T-helper 2 cell treated with Interferon-gamma antibody and Interleukin-4, amounts not matched to agents 5 μg/mL and 100 μg/mL, for 36 hours (primary cell): ENCODE data around the gene ASPA.
"Not testable (repeated sequence)": the region's sequence is repeated elsewhere in the genome, so short reads cannot be mapped to it uniquely, and the experiment has no call there.

ENCODE experiments used
- DNase-seq: peaks from one replicate; pipeline ENCODE4 v3.0.0; 2021; ENCODE audit warnings: low spot score
- H3K27ac Mint-ChIP-seq: one replicate; pipeline ENCODE4 v1.8.0; 2021; ENCODE audit warnings: mild to moderate bottlenecking, mixed read lengths
- H3K27me3 Mint-ChIP-seq: one replicate; pipeline ENCODE4 v1.8.0; 2021; ENCODE audit warnings: low read depth, mixed read lengths
- H3K36me3 Mint-ChIP-seq: one replicate; pipeline ENCODE4 v1.8.0; 2021; ENCODE audit warnings: low read depth, mixed read lengths
- H3K4me1 Mint-ChIP-seq: one replicate; pipeline ENCODE4 v1.8.0; 2021; ENCODE audit warnings: low read depth, mixed read lengths
- H3K4me3 Mint-ChIP-seq: one replicate; pipeline ENCODE4 v1.8.0; 2022; ENCODE audit warnings: mild to moderate bottlenecking, moderate library complexity, mixed read lengths
- H3K9me3 Mint-ChIP-seq: one replicate; pipeline ENCODE4 v1.8.0; 2021; ENCODE audit warnings: mixed read lengths

Gene ASPA

GRCh38 chr17:3514167-3514566 is 38.4 kb downstream of the ASPA start:
- H3K4me3 Mint-ChIP-seq, DNase-seq, H3K27ac Mint-ChIP-seq, H3K27me3 Mint-ChIP-seq, H3K36me3 Mint-ChIP-seq, H3K9me3 Mint-ChIP-seq, H3K4me1 Mint-ChIP-seq: not testable (repeated sequence)

- no peaks in the 10 kb centered on the region for H3K9me3 Mint-ChIP-seq
- DNase-seq, result no peak
- no peaks in the 10 kb centered on the region for H3K27me3 Mint-ChIP-seq
- H3K36me3 Mint-ChIP-seq, result no peaks in the 10 kb centered on the region
- no peaks in the 10 kb centered on the region for H3K4me1 Mint-ChIP-seq
- no peak overlapping the region for H3K4me3 Mint-ChIP-seq
- no peak overlapping the region for H3K27ac Mint-ChIP-seq
These were observed 39.1 kb downstream of the ASPA start for GRCh38 chr17:3514873-3515272.

GRCh38 chr17:3519472-3519871 is 43.7 kb downstream of the ASPA start:
- not testable (repeated sequence) for H3K4me3 Mint-ChIP-seq, H3K4me1 Mint-ChIP-seq, H3K36me3 Mint-ChIP-seq, H3K9me3 Mint-ChIP-seq, DNase-seq, H3K27ac Mint-ChIP-seq, H3K27me3 Mint-ChIP-seq

- H3K4me1 Mint-ChIP-seq, result no peaks in the 10 kb centered on the region
- H3K27ac Mint-ChIP-seq, result no peak overlapping the region
- H3K4me3 Mint-ChIP-seq, result no peak overlapping the region
- no peaks in the 10 kb centered on the region for H3K9me3 Mint-ChIP-seq
- H3K36me3 Mint-ChIP-seq, result no peaks in the 10 kb centered on the region
- H3K27me3 Mint-ChIP-seq, result no peaks in the 10 kb centered on the region
- no peak for DNase-seq
These were observed 48.2 kb downstream of the ASPA start for GRCh38 chr17:3524024-3524423.

GRCh38 chr17:3526491-3526890 is 50.7 kb downstream of the ASPA start:
- Mint-ChIP-seq H3K36me3 (no peaks in the 10 kb centered on the region), H3K4me3 (no peak overlapping the region), H3K4me1 (no peaks in the 10 kb centered on the region), H3K27me3 (no peaks in the 10 kb centered on the region), H3K9me3 (no peaks in the 10 kb centered on the region), H3K27ac (no peak overlapping the region)
- no peak for DNase-seq

- Mint-ChIP-seq H3K27me3 (no peaks in the 10 kb centered on the region), H3K4me1 (no peaks in the 10 kb centered on the region), H3K27ac (no peak overlapping the region), H3K9me3 (no peaks in the 10 kb centered on the region), H3K4me3 (no peak overlapping the region), H3K36me3 (no peaks in the 10 kb centered on the region)
- no peak for DNase-seq
These were observed 51.2 kb downstream of the ASPA start for GRCh38 chr17:3526971-3527370.

- H3K27ac Mint-ChIP-seq, result no peak overlapping the region
- DNase-seq, result no peak
- H3K4me1 Mint-ChIP-seq, result no peaks in the 10 kb centered on the region
- H3K9me3 Mint-ChIP-seq, result no peaks in the 10 kb centered on the region
- H3K27me3 Mint-ChIP-seq, result no peaks in the 10 kb centered on the region
- H3K4me3 Mint-ChIP-seq, result no peak overlapping the region
- H3K36me3 Mint-ChIP-seq, result no peaks in the 10 kb centered on the region
These were observed 51.7 kb downstream of the ASPA start for GRCh38 chr17:3527468-3527867.

- Mint-ChIP-seq H3K9me3 (no peaks in the 10 kb centered on the region), H3K27ac (no peak overlapping the region), H3K27me3 (no peaks in the 10 kb centered on the region), H3K36me3 (no peaks in the 10 kb centered on the region), H3K4me3 (no peak overlapping the region), H3K4me1 (no peaks in the 10 kb centered on the region)
- DNase-seq, result no peak
These were observed 52.1 kb downstream of the ASPA start for GRCh38 chr17:3527896-3528295.

GRCh38 chr17:3528403-3528851 is 52.6 kb downstream of the ASPA start:
- Mint-ChIP-seq H3K27me3 (no peaks in the 10 kb centered on the region), H3K4me3 (no peak overlapping the region), H3K4me1 (no peaks in the 10 kb centered on the region), H3K27ac (no peak overlapping the region), H3K36me3 (no peaks in the 10 kb centered on the region), H3K9me3 (no peaks in the 10 kb centered on the region)
- DNase-seq, result no peak

GRCh38 chr17:3528880-3529511 is 53.2 kb downstream of the ASPA start:
- no peak for DNase-seq
- Mint-ChIP-seq H3K4me3 (no peak overlapping the region), H3K9me3 (no peaks in the 10 kb centered on the region), H3K36me3 (no peaks in the 10 kb centered on the region), H3K27ac (no peak overlapping the region), H3K27me3 (no peaks in the 10 kb centered on the region), H3K4me1 (no peaks in the 10 kb centered on the region)

GRCh38 chr17:3529817-3530741 is 54.3 kb downstream of the ASPA start:
- H3K4me1 Mint-ChIP-seq, result peaks cover 4% of the 10 kb centered on the region
- H3K4me3 Mint-ChIP-seq, result no peak overlapping the region
- H3K27ac Mint-ChIP-seq, result no peak overlapping the region
- H3K9me3 Mint-ChIP-seq, result no peaks in the 10 kb centered on the region
- no peak for DNase-seq
- H3K36me3 Mint-ChIP-seq, result no peaks in the 10 kb centered on the region
- H3K27me3 Mint-ChIP-seq, result no peaks in the 10 kb centered on the region

GRCh38 chr17:3531266-3532101 is 55.7 kb downstream of the ASPA start:
- H3K4me3 Mint-ChIP-seq, result no peak overlapping the region
- no peak for DNase-seq
- no peaks in the 10 kb centered on the region for H3K36me3 Mint-ChIP-seq
- H3K27me3 Mint-ChIP-seq, result peaks cover 2% of the 10 kb centered on the region
- H3K9me3 Mint-ChIP-seq, result no peaks in the 10 kb centered on the region
- peaks cover 4% of the 10 kb centered on the region for H3K4me1 Mint-ChIP-seq
- H3K27ac Mint-ChIP-seq, result no peak overlapping the region

GRCh38 chr17:3532106-3532858 is 56.5 kb downstream of the ASPA start:
- no peaks in the 10 kb centered on the region for H3K36me3 Mint-ChIP-seq
- H3K9me3 Mint-ChIP-seq, result no peaks in the 10 kb centered on the region
- H3K4me3 Mint-ChIP-seq, result no peak overlapping the region
- peaks cover 4% of the 10 kb centered on the region for H3K4me1 Mint-ChIP-seq
- H3K27ac Mint-ChIP-seq, result no peak overlapping the region
- H3K27me3 Mint-ChIP-seq, result peaks cover 5% of the 10 kb centered on the region
- DNase-seq, result no peak
